SK-N-MC (cell line): ENCODE measurements around the gene PLD5.

Experiments
- EZH2 ChIP-seq: fragments of 200-600 bp; sonication (generic); IDR thresholded peaks from one replicate; pipeline ENCODE4 v1.6.1; 2017; ENCODE audit warnings: antibody characterized with exemption
- POLR2AphosphoS5 ChIP-seq: IDR thresholded peaks from 2 replicates; pipeline ENCODE4 v1.6.1; 2012; ENCODE audit warnings: mild to moderate bottlenecking, low read depth, low read length, borderline replicate concordance

DNA sequence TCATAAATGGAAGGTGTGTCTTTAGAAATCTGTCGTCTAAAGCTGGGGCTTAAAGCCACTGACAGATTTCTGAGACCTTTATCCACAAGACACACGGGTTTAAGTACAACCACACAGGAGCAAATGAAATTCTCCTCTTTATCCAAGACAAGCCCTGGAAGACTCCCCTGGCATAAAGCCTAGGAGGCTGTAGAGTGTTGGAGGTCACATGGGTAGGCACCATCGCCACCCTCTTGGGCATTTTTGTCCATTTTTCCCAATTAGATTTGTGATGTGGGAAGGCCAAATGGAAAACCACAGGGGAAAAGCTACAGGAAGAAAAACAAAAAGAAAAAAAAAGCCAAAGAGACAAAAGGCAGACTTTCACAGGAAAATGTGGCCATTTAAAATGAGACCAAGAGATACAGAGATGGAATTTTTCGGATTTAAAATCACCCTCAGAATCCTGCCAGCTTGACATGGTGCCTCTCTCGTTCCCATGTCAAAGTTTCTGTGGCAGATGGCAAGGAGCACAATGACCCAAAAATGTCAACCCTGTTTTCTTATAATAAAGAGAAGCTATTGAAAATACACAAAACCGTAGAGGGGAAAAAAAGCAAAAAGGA lies 91.9 kb downstream of the PLD5 start:
- TF ChIP-seq POLR2AphosphoS5 (no peak), EZH2 (no peak)
